Stimulated activated CD4-positive, alpha-beta T cell treated with anti-CD3 and anti-CD28 coated beads, Interleukin-1b, Interleukin-23, amount 100 ng/mL, for 1 hour (primary cell): ENCODE results near the gene PLIN1.

Source experiments
- DNase-seq, 2 donors: peaks; one replicate each; pipeline ENCODE4 v3.0.0-alpha.2; 2020; ENCODE audit warnings: low read depth in 2 of 2

Gene PLIN1

GRCh38 chr15:89628806-89629715, 50.1 kb downstream of the PLIN1 start:
- DNase-seq = no peak

- DNase-seq = no peak
Observed at GRCh38 chr15:89628301-89628700, 50.9 kb downstream of the PLIN1 start.

GRCh38 chr15:89627256-89627970, 51.8 kb downstream of the PLIN1 start:
- no peak for DNase-seq

GRCh38 chr15:89625716-89626115, 53.5 kb downstream of the PLIN1 start:
- DNase-seq = no peak

GRCh38 chr15:89623165-89623564, 56.0 kb downstream of the PLIN1 start:
- DNase-seq = no peak

- DNase-seq = no peak
Observed at GRCh38 chr15:89621547-89621946, 57.6 kb downstream of the PLIN1 start.

- no peak for DNase-seq
Observed at GRCh38 chr15:89616228-89616627, 62.9 kb downstream of the PLIN1 start.

- no peak for DNase-seq
Observed at GRCh38 chr15:89615135-89615534, 64.0 kb downstream of the PLIN1 start.
